Smooth muscle cell (in vitro differentiated cells): Measurements from ENCODE around the gene UIMC1. TPM values are rescaled to one million over a fixed set of nuclear protein-coding genes. Genes with fewer than 3 reads are reported as not detected.

Experiments used
- DNase-seq: peaks from one replicate; lab custom pipeline; 2025; ENCODE audit not compliant: unreplicated experiment; lab: John Stamatoyannopoulos, UW
- H2AFZ ChIP-seq: fragments of 200-600 bp; sonication (generic); 2 replicates; pipeline ENCODE4 v1.6.0; 2016; ENCODE audit warnings: antibody characterized with exemption, low read depth, mild to moderate bottlenecking
- H3F3A ChIP-seq: fragments of 200-600 bp; sonication (generic); 2 replicates; pipeline ENCODE4 v1.6.0; 2017; ENCODE audit warnings: antibody characterized with exemption, low read depth
- H3K27ac ChIP-seq: fragments of 200-600 bp; sonication (generic); 2 replicates; pipeline ENCODE4 v1.5.1; 2016; ENCODE audit warnings: low read depth, mild to moderate bottlenecking
- H3K27me3 ChIP-seq: fragments of 200-600 bp; sonication (generic); 2 replicates; pipeline ENCODE4 v1.6.1; 2016; ENCODE audit warnings: low read depth, mild to moderate bottlenecking
- H3K36me3 ChIP-seq: fragments of 200-600 bp; sonication (generic); 2 replicates; pipeline ENCODE4 v1.5.1; 2016; ENCODE audit warnings: low read depth
- H3K4me1 ChIP-seq: fragments of 200-600 bp; sonication (generic); 2 replicates; pipeline ENCODE4 v1.5.1; 2016; ENCODE audit warnings: low read depth
- H3K4me2 ChIP-seq: fragments of 200-600 bp; sonication (generic); 2 replicates; pipeline ENCODE4 v1.6.0; 2016; ENCODE audit warnings: mild to moderate bottlenecking
- H3K4me3 ChIP-seq: fragments of 200-600 bp; sonication (generic); 2 replicates; pipeline ENCODE4 v1.5.1; 2016; ENCODE audit warnings: mild to moderate bottlenecking
- H3K79me2 ChIP-seq: fragments of 200-600 bp; sonication (generic); 2 replicates; pipeline ENCODE4 v1.6.0; 2016; ENCODE audit warnings: low read depth, mild to moderate bottlenecking
- H3K9ac ChIP-seq: fragments of 200-600 bp; sonication (generic); 2 replicates; pipeline ENCODE4 v1.6.0; 2016; ENCODE audit warnings: low read depth
- H3K9me3 ChIP-seq: fragments of 200-600 bp; sonication (generic); replicated peaks from 2 replicates; pipeline ENCODE4 v1.5.1; 2016; ENCODE audit warnings: low read depth
- H4K20me1 ChIP-seq: fragments of 200-600 bp; sonication (generic); 2 replicates; pipeline ENCODE4 v1.6.0; 2016; ENCODE audit warnings: low read depth
- WGBS: methylation state at CpG from one replicate; pipeline ENCODE4 v1.1.7; 2016; ENCODE audit warnings: low lambda C conversion rate; 5-methylcytosine and 5-hydroxymethylcytosine counted together
- polyA plus RNA-seq: library from polyadenylated mRNA; unstranded; fragments of >200 nt; fragmentation: Nextera tagmentation; extraction: Ambion mirVana; gene quantifications from 2 replicates; pipeline ENCODE4 v1.2.1, GENCODE V29; 2016
- total RNA-seq: library from RNA; depleted of rRNA; stranded (reverse); fragments of >200 nt; gene quantifications from 2 replicates; pipeline ENCODE4 v1.2.3, GENCODE V29; 2014
- TF ChIP-seq, protein P1 (sequence below): fragments of 200-600 bp; sonication (generic); IDR thresholded peaks from 2 replicates; pipeline ENCODE4 v1.5.1; 2017; ENCODE audit warnings: borderline replicate concordance, mild to moderate bottlenecking, antibody characterized with exemption; ENCODE audit not compliant: insufficient read depth, poor library complexity, severe bottlenecking

Gene UIMC1
- total and polyA plus RNA-seq, 2 experiments from 2014 or later, result 12.1 to 19.9 TPM

DNA sequence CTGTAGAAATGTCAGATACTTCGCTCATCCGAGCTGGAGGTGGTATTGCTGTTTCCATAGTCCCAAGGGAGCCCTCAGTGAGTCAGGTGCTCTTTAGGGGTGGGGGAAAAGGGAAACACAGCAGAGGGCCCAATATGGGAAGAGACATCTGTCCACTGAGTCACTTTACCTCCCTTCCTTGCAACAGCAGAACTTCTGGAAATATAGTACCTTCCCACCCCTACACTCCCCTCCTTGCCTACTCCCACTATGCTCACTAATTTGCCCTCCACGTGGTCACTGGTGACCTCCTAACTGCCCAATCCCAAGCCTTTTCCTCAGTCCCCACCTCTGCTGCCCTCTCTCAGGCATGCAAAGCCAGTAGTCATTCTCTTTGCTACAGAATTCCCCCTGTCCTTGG lies 109.3 kb downstream of the UIMC1 start:
- H3K4me2 ChIP-seq, result no peak overlapping the region
- DNase-seq, result no peak
- H4K20me1 ChIP-seq, result no peaks in the 10 kb centered on the region
- H2AFZ ChIP-seq, result no peak overlapping the region
- no peaks in the 10 kb centered on the region for H3K4me1 ChIP-seq
- 77% methylated on average over 3 of the region's 3 CpGs for WGBS
- TF ChIP-seq, protein P1, sequence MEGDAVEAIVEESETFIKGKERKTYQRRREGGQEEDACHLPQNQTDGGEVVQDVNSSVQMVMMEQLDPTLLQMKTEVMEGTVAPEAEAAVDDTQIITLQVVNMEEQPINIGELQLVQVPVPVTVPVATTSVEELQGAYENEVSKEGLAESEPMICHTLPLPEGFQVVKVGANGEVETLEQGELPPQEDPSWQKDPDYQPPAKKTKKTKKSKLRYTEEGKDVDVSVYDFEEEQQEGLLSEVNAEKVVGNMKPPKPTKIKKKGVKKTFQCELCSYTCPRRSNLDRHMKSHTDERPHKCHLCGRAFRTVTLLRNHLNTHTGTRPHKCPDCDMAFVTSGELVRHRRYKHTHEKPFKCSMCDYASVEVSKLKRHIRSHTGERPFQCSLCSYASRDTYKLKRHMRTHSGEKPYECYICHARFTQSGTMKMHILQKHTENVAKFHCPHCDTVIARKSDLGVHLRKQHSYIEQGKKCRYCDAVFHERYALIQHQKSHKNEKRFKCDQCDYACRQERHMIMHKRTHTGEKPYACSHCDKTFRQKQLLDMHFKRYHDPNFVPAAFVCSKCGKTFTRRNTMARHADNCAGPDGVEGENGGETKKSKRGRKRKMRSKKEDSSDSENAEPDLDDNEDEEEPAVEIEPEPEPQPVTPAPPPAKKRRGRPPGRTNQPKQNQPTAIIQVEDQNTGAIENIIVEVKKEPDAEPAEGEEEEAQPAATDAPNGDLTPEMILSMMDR, result no peak
- no peaks in the 10 kb centered on the region for H3K79me2 ChIP-seq
- no peaks in the 10 kb centered on the region for H3F3A ChIP-seq
- no peaks in the 10 kb centered on the region for H3K9me3 ChIP-seq
- H3K9ac ChIP-seq, result no peak overlapping the region
- H3K27me3 ChIP-seq, result peaks cover 2% of the 10 kb centered on the region
- no peak overlapping the region for H3K27ac ChIP-seq
- H3K4me3 ChIP-seq, result no peak overlapping the region
- no peaks in the 10 kb centered on the region for H3K36me3 ChIP-seq

DNA sequence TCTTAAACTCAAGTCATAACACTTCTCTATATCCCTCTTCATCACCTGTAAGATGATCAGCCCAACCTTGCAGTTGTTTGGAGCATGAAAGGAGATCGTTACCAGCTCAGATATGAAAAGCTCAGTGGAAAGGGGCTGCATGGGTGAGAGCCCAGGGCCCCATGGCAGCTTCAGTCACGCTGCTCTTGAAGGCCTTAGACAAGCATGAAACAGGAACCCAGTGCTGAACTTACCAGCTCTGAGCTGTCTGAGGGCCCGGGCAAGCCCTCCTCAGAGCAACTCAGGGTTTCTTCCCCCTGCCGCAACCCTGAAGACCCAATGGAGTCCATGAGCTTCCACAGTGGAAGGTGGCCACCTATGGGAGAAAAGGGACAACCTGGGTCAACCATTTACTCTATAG lies 110.7 kb downstream of the UIMC1 start:
- no peak overlapping the region for H3K9ac ChIP-seq
- no peaks in the 10 kb centered on the region for H3K36me3 ChIP-seq
- H3K4me1 ChIP-seq, result no peaks in the 10 kb centered on the region
- 89% methylated on average over 4 of the region's 4 CpGs for WGBS
- H3K4me3 ChIP-seq, result no peak overlapping the region
- TF ChIP-seq, protein P1, result no peak
- no peak overlapping the region for H2AFZ ChIP-seq
- no peak for DNase-seq
- H3K79me2 ChIP-seq, result no peaks in the 10 kb centered on the region
- no peaks in the 10 kb centered on the region for H3K9me3 ChIP-seq
- H3F3A ChIP-seq, result no peaks in the 10 kb centered on the region
- no peaks in the 10 kb centered on the region for H4K20me1 ChIP-seq
- peaks cover 7% of the 10 kb centered on the region for H3K27me3 ChIP-seq
- no peak overlapping the region for H3K4me2 ChIP-seq
- H3K27ac ChIP-seq, result no peak overlapping the region

DNA sequence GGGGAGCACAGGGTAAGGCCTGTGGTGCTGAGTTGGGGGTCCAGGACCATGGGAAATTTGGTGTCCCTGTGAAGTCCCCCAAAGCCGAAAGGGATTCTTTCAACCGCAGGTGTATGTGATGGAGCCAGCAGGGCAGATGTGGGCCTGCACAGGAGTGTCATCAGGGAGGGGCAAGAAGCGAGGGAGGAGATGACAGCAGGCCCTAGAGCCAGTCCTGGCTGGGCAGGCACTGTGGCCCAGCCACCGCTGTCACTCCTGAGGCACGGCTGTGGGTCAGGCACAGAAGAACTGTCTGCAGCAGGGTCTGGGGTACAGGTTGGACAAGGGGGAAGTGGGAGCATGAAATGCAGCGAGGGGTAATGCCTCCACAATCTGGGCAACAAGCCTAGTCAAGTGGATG lies 112.3 kb downstream of the UIMC1 start:
- H3K4me1 ChIP-seq, result no peaks in the 10 kb centered on the region
- TF ChIP-seq, protein P1, result no peak

DNA sequence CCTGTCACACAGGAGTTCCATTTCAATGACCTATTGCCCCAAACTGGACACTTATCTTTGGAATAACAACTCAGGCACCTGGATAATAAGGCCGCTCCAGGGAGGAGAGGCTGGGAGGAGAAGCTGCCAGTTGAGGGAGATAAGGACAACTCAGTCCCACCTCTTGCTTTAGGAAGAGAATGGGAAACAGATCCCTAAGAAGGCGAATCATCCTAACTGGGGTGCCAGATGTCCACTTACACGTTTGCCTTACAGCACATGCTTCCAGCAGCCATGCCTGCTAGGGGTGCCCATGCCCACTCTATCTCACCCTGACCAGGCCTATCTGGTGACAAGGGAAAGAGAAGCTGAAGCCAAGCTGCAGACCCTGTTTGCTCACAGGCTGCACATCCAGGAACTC lies 113.9 kb downstream of the UIMC1 start:
- Histone ChIP-seq H3K9ac (no peak overlapping the region), H3K79me2 (no peaks in the 10 kb centered on the region), H3K27ac (no peak overlapping the region), H3K27me3 (peaks cover 7% of the 10 kb centered on the region), H3K9me3 (no peaks in the 10 kb centered on the region), H3K4me3 (no peak overlapping the region), H3K4me1 (no peaks in the 10 kb centered on the region), H3K4me2 (no peak overlapping the region), H2AFZ (no peak overlapping the region), H3K36me3 (no peaks in the 10 kb centered on the region), H3F3A (no peaks in the 10 kb centered on the region), H4K20me1 (no peaks in the 10 kb centered on the region)
- TF ChIP-seq, protein P1, result no peak
- WGBS, result 83% methylated on average over 3 of the region's 3 CpGs
- no peak for DNase-seq

More for the DNA sequence above, 112.3 kb downstream of the UIMC1 start:
- no peak for DNase-seq
- 94% methylated on average over 6 of the region's 6 CpGs for WGBS
- no peak overlapping the region for H3K9ac ChIP-seq
- H3K9me3 ChIP-seq, result no peaks in the 10 kb centered on the region
- H3K27ac ChIP-seq, result no peak overlapping the region
- H3F3A ChIP-seq, result no peaks in the 10 kb centered on the region
- H3K4me2 ChIP-seq, result no peak overlapping the region
- peaks cover 7% of the 10 kb centered on the region for H3K27me3 ChIP-seq
- H3K4me3 ChIP-seq, result no peak overlapping the region
- no peaks in the 10 kb centered on the region for H3K79me2 ChIP-seq
- no peaks in the 10 kb centered on the region for H3K36me3 ChIP-seq
- no peak overlapping the region for H2AFZ ChIP-seq
- no peaks in the 10 kb centered on the region for H4K20me1 ChIP-seq
